Fibroblast of mammary gland (primary cell): ENCODE results near the gene TTLL8.

Source experiments
- DNase-seq: peaks from one replicate; pipeline ENCODE4 v3.0.0-alpha.2; 2010; ENCODE audit warnings: low read depth
- H3K4me3 ChIP-seq: 2 replicates; pipeline ENCODE4 v1.5.1; 2011; ENCODE audit warnings: low read depth, mild to moderate bottlenecking, low read length, moderate library complexity; ENCODE audit not compliant: control insufficient read depth
- CTCF ChIP-seq: conservative IDR thresholded peaks from 2 replicates; pipeline ENCODE4 v1.5.1; 2011; ENCODE audit warnings: low read depth, low read length, inconsistent platforms; ENCODE audit not compliant: control insufficient read depth, insufficient read depth

The TTLL8 gene

GRCh38 chr22:49977578-49977977, 80.5 kb downstream of the TTLL8 start:
- TF ChIP-seq CTCF = no peak
- DNase-seq = no peak
- H3K4me3 ChIP-seq = no peak overlapping the region

DNA sequence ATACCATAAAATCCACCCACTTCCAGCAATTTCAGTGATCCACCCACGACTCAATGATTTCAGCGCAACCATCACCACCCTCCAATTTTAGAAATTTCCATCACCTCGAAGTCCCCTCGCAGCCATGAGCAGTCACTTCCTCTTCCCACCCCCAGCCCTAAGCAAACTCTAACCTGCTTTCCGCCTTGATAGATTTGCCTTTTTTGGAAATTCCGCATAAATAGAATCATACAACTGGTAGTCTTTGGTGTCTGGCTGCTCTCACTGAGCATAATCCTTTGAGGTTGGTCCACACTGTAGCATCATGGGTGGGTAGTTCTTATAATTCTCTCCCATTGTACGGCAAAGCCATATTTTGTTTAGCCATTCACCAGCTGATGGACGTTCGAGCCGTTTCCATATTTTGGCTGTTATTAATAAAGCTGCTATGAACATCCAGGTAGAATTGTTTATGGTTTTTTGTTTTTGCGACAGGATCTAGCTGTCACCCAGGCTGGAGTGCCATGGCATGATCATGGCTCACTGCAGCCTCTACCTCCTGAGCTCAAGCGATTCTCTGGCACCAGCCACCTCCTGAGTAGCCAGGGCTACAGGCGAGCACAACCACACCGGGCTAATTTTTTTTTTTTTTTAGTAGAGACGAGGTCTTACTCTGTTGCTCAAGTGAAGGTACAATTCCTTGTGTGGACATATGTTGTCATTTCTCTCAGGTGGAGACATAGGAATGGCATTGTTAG, 81.5 kb downstream of the TTLL8 start:
- no peak overlapping the region for H3K4me3 ChIP-seq
- no peak for TF ChIP-seq CTCF
- no peak for DNase-seq

GRCh38 chr22:49975543-49976389, 82.3 kb downstream of the TTLL8 start:
- no peak for TF ChIP-seq CTCF
- H3K4me3 ChIP-seq = no peak overlapping the region
- DNase-seq = no peak

GRCh38 chr22:49973018-49973961, 84.8 kb downstream of the TTLL8 start:
- no peak overlapping the region for H3K4me3 ChIP-seq
- TF ChIP-seq CTCF = no peak

DNA sequence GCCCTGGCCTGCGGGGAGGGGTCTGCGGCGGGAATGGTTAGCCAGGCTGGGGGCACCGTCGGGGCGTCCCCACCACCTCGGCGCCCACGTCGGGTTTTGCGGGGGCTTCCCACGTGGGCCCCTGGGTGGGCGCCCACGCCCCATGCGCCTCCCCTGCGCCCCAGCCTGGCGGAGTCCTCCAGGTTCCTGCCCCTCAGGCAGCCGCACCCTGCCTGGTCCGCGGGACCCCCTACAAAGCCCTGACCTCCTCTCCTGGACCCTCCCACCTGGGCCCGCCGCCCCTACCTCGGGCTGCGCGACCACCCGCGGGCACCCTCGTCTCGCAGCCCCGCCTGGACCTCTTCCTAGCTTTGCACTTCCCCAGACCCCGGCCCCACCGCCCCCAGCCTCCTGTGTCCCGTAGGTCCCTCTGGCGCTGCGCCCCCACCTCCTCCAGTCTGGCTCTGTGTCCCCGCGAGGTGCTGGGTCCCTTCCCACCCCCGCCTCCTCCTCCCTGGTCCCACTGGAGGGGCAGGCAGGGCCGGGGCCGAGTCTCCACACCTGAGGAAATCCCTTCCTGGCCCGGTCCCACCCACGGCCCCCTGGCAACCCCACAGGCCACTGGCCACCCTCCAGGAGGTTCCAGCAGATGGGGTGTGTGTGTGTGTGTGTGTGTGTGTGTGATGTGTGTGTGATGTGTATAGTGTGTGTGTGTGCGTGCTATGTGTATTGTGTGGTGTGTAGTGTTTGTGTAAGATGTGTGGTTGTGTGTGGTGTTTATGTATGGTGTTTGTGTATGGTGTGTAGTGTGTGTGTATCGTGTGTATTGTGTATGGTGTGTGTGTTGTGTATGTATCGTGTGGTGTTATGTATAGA, 85.7 kb downstream of the TTLL8 start:
- TF ChIP-seq CTCF = no peak
- H3K4me3 ChIP-seq = no peak overlapping the region
- no peak for DNase-seq

More at GRCh38 chr22:49973018-49973961, 84.8 kb downstream of the TTLL8 start:
- no peak for DNase-seq
